Stimulated activated CD4-positive, alpha-beta T cell treated with anti-CD3 and anti-CD28 coated beads, TNF-alpha, amount 100 ng/mL, for 24 hours (primary cell): Measurements from ENCODE around the gene NOXA1.
A peak's percentile ranks its signal among the peaks of the same experiment; 100 is the strongest.

Experiments used
- DNase-seq, 3 experiments: peaks; one replicate each; pipeline ENCODE4 v3.0.0-alpha.2; 2020; ENCODE audit warnings: low read depth in 3 of 3

Gene NOXA1

GRCh38 chr9:137387114-137387890, 35.9 kb upstream of the NOXA1 start:
- peak in 1 of 3 experiments; percentile 16 for DNase-seq

GRCh38 chr9:137387891-137388560, 35.2 kb upstream of the NOXA1 start:
- no peak for DNase-seq

GRCh38 chr9:137388589-137389427, 34.4 kb upstream of the NOXA1 start:
- no peak for DNase-seq

- DNase-seq = no peak
Observed at GRCh38 chr9:137389428-137389746, 33.8 kb upstream of the NOXA1 start.

- no peak for DNase-seq
Observed at GRCh38 chr9:137390553-137391410, 32.4 kb upstream of the NOXA1 start.

GRCh38 chr9:137391411-137391754, 31.8 kb upstream of the NOXA1 start:
- no peak for DNase-seq

- no peak for DNase-seq
Observed at GRCh38 chr9:137392232-137393007, 30.8 kb upstream of the NOXA1 start.

GRCh38 chr9:137393176-137394150, 29.7 kb upstream of the NOXA1 start:
- DNase-seq = no peak

- no peak for DNase-seq
Observed at GRCh38 chr9:137394866-137395665, 28.1 kb upstream of the NOXA1 start.

GRCh38 chr9:137395666-137396010, 27.6 kb upstream of the NOXA1 start:
- DNase-seq = no peak

- DNase-seq = no peak
Observed at GRCh38 chr9:137396227-137396626, 27.0 kb upstream of the NOXA1 start.

- DNase-seq = no peak
Observed at GRCh38 chr9:137396634-137397367, 26.4 kb upstream of the NOXA1 start.

GRCh38 chr9:137397675-137398423, 25.3 kb upstream of the NOXA1 start:
- DNase-seq = peak; percentile 14 to 53 (median 16)

GRCh38 chr9:137398561-137399468, 24.4 kb upstream of the NOXA1 start:
- DNase-seq = no peak

- DNase-seq = no peak
Observed at GRCh38 chr9:137402746-137403145, 20.4 kb upstream of the NOXA1 start.

GRCh38 chr9:137403269-137403668, 19.9 kb upstream of the NOXA1 start:
- no peak for DNase-seq
